Adrenal gland (tissue), 5 donors: ENCODE measurements around the gene RNLS.

Experiments
- CTCF ChIP-seq, 6 experiments: fragments of 450-650 bp in 4 of 6; fragments of 200-600 bp in 2 of 6; sonication (generic) in 1 of 6; IDR thresholded peaks; 1 replicate in 5 of 6; 2 replicates in 1 of 6; pipeline versions ENCODE4 v1.5.1 to v1.8.0; 2016 to 2021; ENCODE audit warnings: antibody characterized with exemption in 6 of 6, mild to moderate bottlenecking in 2 of 6, moderate library complexity in 1 of 6
- POLR2A ChIP-seq, 2 donors: fragments of 450-650 bp; IDR thresholded peaks; one replicate each; pipeline ENCODE4 v1.6.1; 2017; ENCODE audit warnings: antibody characterized with exemption in 2 of 2, mild to moderate bottlenecking in 2 of 2, moderate library complexity in 1 of 2
- donor health status: DM: no; HTN: no; CAD: no.

- TF ChIP-seq POLR2A (IDR thresholded peaks at IDR 0.05) (no peak), CTCF (IDR thresholded peaks at IDR 0.05) (no peak)
Measured at GRCh38 chr10:88226071-88226659, 357.0 kb downstream of the RNLS start.
